Measurements from ENCODE around the gene POLDIP2. TPM values are rescaled to one million over a fixed set of nuclear protein-coding genes. Genes with fewer than 3 reads are reported as not detected.

Gene POLDIP2, protein sequence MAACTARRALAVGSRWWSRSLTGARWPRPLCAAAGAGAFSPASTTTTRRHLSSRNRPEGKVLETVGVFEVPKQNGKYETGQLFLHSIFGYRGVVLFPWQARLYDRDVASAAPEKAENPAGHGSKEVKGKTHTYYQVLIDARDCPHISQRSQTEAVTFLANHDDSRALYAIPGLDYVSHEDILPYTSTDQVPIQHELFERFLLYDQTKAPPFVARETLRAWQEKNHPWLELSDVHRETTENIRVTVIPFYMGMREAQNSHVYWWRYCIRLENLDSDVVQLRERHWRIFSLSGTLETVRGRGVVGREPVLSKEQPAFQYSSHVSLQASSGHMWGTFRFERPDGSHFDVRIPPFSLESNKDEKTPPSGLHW
- total RNA-seq (81.0 and 85.2 TPM in 2 replicates), polyA plus RNA-seq (82.6 and 90.3 TPM in 2 replicates), polyA minus RNA-seq (77.3 and 80.7 TPM in 2 replicates), Bru-seq, nascent RNA (percentile 70 among the genes with signal in this experiment), BruChase-seq, experiment 1, labeled RNA remaining after a 6-hour chase (percentile 90 among the genes with signal in this experiment), BruChase-seq, experiment 2, labeled RNA remaining after a 2-hour chase (percentile 73 among the genes with signal in this experiment)
- polyA plus RNA-seq (2011; cell fraction: cytosol; rRNA removed) = 82.3 and 91.8 TPM in 2 replicates
- polyA plus RNA-seq (2011; cell fraction: nucleus; rRNA removed) = 47.2 and 50.1 TPM in 2 replicates
- polyA plus RNA-seq (2012) = 95.9 and 115 TPM in 2 replicates
- polyA minus RNA-seq (2011; cell fraction: cytosol; rRNA and poly(A)+ RNA removed) = 86.2 TPM
- polyA minus RNA-seq (2011; cell fraction: nucleus; rRNA and poly(A)+ RNA removed) = 16.5 and 17.9 TPM in 2 replicates
- long read RNA-seq, transcript POLDIP2-201 (11 exons, 2,121 nt) = major isoform, 322 of 355 reads
- long read RNA-seq, partial matches to known transcripts = 4 of 355 reads
- long read RNA-seq, other reads (novel, unspliced or antisense) = 29 of 355 reads

GRCh38 chr17:28357061-28357900 is at the start of gene POLDIP2:
POLDIP2 (minus strand) TSS chr17:28357527; CDS start chr17:28357448, 79 bp downstream.
- Histone ChIP-seq H3K4me3 (replicated peaks in 1 of 3; ENCODE audit: insufficient read depth in 1 of 3, low read depth in 1 of 3, low read length in 3 of 3) (peak within 1 kb of the TSS; percentile 89 to 98 (median 91)), H4K20me1 (replicated peaks; ENCODE audit: control insufficient read depth, extremely low read depth, insufficient read depth, low read length) (no peaks in the 10 kb centered on the region), H3K9me1 (replicated peaks; ENCODE audit: control insufficient read depth, extremely low read depth, insufficient read depth, low read length) (peaks cover 2% of the 10 kb centered on the region), H3K4me2 (ENCODE audit: insufficient read depth, low read length) (peak within 1 kb of the TSS; percentile 97), H3K9me3 (replicated peaks; ENCODE audit: control insufficient read depth, insufficient read depth, low read length) (no peaks in the 10 kb centered on the region), H3K27me3 (ENCODE audit: control insufficient read depth in 2 of 2, insufficient read depth in 2 of 2, low read length in 2 of 2) (no peaks in the 10 kb centered on the region), H3K36me3 (ENCODE audit: control insufficient read depth in 2 of 2, extremely low read depth in 1 of 2, insufficient read depth in 2 of 2, low read length in 2 of 2) (peaks cover 24 to 34% of the 10 kb centered on the region in 2 experiments), H3K4me1 (ENCODE audit: control insufficient read depth, extremely low read depth, insufficient read depth, low read length) (peaks cover 17% of the 10 kb centered on the region), H2AFZ (ENCODE audit: low read depth, low read length) (peak within 1 kb of the TSS; percentile 96), H3K9ac (replicated peaks; ENCODE audit: extremely low read depth, insufficient read depth, low read length) (peak within 1 kb of the TSS; percentile 98), H3K27ac (ENCODE audit: insufficient read depth, low read depth, low read length) (peak within 1 kb of the TSS; percentile 92), H3K79me2 (ENCODE audit: control insufficient read depth, insufficient read depth, low read length) (peaks cover 30% of the 10 kb centered on the region)
- TSS peak; percentile 35 for BruUV-seq (replicated peaks)
- ChIA-PET CTCF (interaction anchor here (1.0 to 3.2 kb wide), 8 partner anchors 10 to 106 kb away, joined by 3 to 23 read pairs (median 5); partner anchors contain the start of genes IFT20 and TNFAIP1), POLR2A (interaction anchor here (0.6 to 2.5 kb wide), 5 partner anchors 9 to 38 kb away, joined by 3 to 26 read pairs (median 4); partner anchors contain the start of genes IFT20 and TNFAIP1)
- intact Hi-C loops (cut with micrococcal nuclease) = loop anchor here (1.0 to 10.0 kb wide), 5 partner anchors 13 to 1102 kb away; partner anchors contain the start of genes IFT20, TMEM97, TNFAIP1 and VTN
- FAIRE-seq = peak; percentile 96
- DNase-seq (ENCODE audit: low read depth, low spot score) = peak; percentile 95
- dilution Hi-C loops (cut with MboI; ENCODE audit: extremely low pct_ligation_motif_present, low sequenced_read_pairs) = no loop called here
- TF ChIP-seq EZH2 (IDR thresholded peaks at IDR 0.05; ENCODE audit: borderline replicate concordance, low read depth, low read length, severe bottlenecking) = no peak
- peak; percentile 99 for TF ChIP-seq POLR2AphosphoS5 (IDR thresholded peaks at IDR 0.05; ENCODE audit: insufficient read depth, low read depth, low read length)
- peak; percentile 53 for TF ChIP-seq MAX (IDR thresholded peaks at IDR 0.05; ENCODE audit: insufficient read depth, insufficient read length)
- TF ChIP-seq GATA2 (IDR thresholded peaks at IDR 0.05; ENCODE audit: insufficient read depth, insufficient read length, low read depth, low read length) = no peak
- TF ChIP-seq JUN (IDR thresholded peaks at IDR 0.05; ENCODE audit: borderline replicate concordance, insufficient read depth, insufficient read length, low read depth) = no peak
- TF ChIP-seq MYC (IDR thresholded peaks at IDR 0.05; ENCODE audit: low read depth, low read length) = no peak
- TF ChIP-seq POLR2A (IDR thresholded peaks at IDR 0.05; ENCODE audit: low read depth, low read length) = peak; percentile 96
- TF ChIP-seq FOS (IDR thresholded peaks at IDR 0.05; ENCODE audit: borderline replicate concordance, insufficient read depth, low read length) = no peak
- TF ChIP-seq, protein P1, sequence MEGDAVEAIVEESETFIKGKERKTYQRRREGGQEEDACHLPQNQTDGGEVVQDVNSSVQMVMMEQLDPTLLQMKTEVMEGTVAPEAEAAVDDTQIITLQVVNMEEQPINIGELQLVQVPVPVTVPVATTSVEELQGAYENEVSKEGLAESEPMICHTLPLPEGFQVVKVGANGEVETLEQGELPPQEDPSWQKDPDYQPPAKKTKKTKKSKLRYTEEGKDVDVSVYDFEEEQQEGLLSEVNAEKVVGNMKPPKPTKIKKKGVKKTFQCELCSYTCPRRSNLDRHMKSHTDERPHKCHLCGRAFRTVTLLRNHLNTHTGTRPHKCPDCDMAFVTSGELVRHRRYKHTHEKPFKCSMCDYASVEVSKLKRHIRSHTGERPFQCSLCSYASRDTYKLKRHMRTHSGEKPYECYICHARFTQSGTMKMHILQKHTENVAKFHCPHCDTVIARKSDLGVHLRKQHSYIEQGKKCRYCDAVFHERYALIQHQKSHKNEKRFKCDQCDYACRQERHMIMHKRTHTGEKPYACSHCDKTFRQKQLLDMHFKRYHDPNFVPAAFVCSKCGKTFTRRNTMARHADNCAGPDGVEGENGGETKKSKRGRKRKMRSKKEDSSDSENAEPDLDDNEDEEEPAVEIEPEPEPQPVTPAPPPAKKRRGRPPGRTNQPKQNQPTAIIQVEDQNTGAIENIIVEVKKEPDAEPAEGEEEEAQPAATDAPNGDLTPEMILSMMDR (IDR thresholded peaks at IDR 0.05; ENCODE audit: extremely low read depth in 1 of 2, insufficient read depth in 1 of 2, low read depth in 1 of 2, low read length in 2 of 2) = no peak

Measured in endothelial cell of umbilical vein (primary cell).